NCI-H82 treated with DMSO at 0.1 percent for 48 hours (cell line): ENCODE measurements around the gene IGSF21.
A peak's percentile ranks its signal among the peaks of the same experiment; 100 is the strongest.

Experiments used
- DNase-seq: peaks from one replicate; lab custom pipeline; 2025; ENCODE audit not compliant: unreplicated experiment; lab: John Stamatoyannopoulos, UW

Gene IGSF21

GRCh38 chr1:18107369-18108298 lies at the start of gene IGSF21:
IGSF21 (plus strand) TSS chr1:18107798; CDS start chr1:18108129, 331 bp downstream.
- DNase-seq = peak; percentile 99

- DNase-seq = no peak
Measured at GRCh38 chr1:18058206-18058921, 49.2 kb upstream of the IGSF21 start.

GRCh38 chr1:18058981-18059605 lies 48.5 kb upstream of the IGSF21 start:
- no peak for DNase-seq

DNA sequence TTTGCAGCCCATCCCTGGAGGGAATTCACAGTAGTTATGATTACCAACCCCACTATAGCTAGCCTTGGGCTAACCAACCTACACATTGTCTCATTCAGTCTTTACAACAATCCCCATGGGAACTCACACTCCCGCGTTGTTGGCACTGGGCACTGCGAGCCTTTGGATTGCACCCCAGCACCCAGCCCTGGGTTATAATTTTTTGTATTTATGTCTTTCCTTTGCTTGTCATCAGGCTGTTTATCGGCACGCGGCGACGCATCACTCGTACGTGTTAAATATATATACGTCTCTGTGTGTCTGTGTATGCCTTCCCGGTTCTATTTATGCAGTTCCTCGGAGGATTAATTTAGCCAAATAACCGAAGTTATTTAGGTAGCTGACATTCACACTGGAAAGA lies 47.2 kb upstream of the IGSF21 start:
- DNase-seq = no peak

GRCh38 chr1:18062185-18062584 lies 45.4 kb upstream of the IGSF21 start:
- DNase-seq = no peak

DNA sequence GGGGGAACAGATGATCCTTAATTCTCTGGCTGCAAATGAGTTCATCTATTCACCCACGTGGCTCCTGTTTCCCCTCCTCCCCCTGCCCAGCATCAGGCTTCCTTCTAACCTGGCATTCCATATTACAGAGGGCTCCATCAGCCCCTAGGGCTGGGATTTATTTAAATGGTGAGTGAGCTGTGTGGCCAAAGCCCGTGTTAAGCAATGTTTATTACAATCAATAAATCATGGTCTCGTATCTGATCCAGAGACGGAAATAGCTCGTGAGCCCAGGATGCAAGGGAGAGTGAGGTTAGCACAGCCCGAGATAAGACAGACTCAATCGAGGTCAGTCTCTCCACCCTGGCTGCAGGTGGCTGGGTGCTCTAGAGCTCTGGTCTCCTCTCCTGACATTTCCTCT lies 43.1 kb upstream of the IGSF21 start:
- no peak for DNase-seq

- DNase-seq = no peak
Measured at GRCh38 chr1:18066576-18066975, 41.0 kb upstream of the IGSF21 start.

DNA sequence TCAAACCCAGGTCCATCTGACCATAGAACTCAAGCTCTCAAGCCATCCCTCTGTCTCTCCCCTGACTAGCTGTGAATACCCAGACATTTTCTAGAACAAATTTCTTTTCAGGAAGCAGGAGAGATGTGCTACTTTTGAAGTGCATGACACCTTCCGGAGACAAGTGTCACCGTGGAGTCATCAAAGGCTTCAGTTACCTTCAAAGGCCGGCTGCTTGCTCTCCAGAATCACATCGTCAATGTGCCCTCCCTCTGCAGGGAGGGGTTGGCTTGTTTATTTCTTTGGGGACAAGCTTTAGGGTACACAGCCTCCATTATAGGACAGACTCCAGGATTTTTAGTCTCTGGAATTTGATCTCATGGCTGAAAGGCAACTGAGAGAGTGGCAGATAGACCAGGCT lies 37.7 kb upstream of the IGSF21 start:
- DNase-seq = no peak

DNA sequence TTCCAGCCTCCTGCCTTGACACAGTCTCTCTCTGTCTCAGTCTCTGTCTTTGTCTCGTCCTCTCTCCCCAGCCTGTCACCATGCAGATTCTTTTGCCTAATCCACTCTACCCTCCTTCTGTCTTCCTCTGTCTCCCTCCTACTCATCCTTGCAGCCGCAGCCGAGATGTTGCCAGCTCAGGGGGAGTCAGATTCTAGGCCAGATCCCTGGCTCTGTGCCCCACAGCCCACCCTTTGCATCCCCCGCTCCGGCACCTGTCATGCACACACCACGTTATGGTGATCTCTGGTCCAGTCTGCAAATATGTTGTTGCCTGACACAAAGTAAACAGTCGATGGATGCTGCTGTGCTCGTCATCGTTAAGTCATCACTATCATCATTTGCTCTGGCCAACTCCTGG lies 35.5 kb upstream of the IGSF21 start:
- no peak for DNase-seq

- no peak for DNase-seq
Measured at GRCh38 chr1:18073066-18073642, 34.4 kb upstream of the IGSF21 start.

DNA sequence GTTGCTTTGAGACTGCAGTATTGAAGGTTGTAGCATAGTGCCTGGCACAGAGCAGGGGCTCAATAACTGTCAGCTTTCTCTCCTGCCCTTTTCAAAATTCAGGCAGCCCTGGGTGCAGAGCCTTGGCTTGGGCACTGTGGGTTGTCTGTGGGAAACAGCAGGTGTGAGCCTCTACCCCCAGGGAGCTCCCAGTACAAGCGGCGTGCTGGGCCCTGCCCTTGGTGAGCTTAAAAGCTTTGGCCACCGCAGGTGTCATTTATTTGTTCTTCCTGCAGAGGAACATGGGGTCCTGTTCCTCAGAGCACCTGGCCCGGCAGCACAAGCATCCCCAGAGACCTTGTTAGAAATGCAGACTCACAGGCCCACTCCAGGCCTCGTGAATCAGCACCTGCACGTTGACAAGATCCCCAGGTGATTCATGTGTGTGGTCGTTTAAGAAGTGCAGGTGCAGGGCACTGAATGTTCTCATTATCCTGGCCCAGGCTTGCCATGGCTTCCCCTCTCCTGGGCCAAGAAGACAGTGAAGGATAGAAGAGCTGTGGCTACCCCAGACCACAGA lies 29.9 kb upstream of the IGSF21 start:
- DNase-seq = no peak

DNA sequence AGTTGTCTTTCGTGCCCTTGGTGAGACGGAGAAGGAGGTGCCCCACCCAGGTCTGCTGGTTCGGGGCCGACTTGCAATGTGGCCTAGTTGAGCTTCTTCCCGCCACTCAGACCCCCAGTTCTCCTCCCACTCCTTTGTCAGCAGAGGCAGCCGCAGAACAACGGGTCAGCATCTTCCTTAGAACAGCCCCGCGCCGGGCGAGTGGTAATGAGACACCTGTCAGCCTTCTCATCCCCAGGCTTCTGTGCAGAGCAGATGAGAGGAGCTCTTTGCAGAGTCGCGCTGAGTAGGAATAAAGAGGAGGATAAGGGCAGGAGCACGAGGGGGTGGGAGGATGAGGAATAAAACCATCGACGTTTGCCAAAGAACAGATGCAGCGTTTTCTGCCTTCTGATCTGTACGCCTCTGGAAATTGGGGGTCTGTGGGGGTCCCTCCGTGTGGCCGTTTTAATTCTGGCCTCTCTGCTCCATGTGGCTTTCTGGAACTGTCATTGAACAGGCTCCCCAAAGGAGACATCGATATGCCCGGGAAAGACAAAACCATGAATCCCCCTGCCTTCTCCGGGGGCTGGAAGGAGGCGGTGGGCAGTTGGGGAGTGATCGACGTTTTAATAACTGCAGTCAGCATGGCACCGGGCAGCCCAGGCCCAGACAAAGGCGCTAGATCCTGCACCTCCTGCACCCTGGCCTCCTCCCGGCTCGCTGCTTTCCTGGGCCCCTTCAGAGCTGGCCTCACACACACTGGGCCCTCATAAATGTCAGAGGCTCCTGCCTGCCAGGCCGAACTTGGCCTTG lies 27.5 kb upstream of the IGSF21 start:
- no peak for DNase-seq

- DNase-seq = no peak
Measured at GRCh38 chr1:18085387-18086074, 22.1 kb upstream of the IGSF21 start.

GRCh38 chr1:18088077-18088594 lies 19.5 kb upstream of the IGSF21 start:
- no peak for DNase-seq

- DNase-seq = no peak
Measured at GRCh38 chr1:18089488-18089887, 18.1 kb upstream of the IGSF21 start.

- peak; percentile 81 for DNase-seq
Measured at GRCh38 chr1:18090636-18091035, 17.0 kb upstream of the IGSF21 start.

DNA sequence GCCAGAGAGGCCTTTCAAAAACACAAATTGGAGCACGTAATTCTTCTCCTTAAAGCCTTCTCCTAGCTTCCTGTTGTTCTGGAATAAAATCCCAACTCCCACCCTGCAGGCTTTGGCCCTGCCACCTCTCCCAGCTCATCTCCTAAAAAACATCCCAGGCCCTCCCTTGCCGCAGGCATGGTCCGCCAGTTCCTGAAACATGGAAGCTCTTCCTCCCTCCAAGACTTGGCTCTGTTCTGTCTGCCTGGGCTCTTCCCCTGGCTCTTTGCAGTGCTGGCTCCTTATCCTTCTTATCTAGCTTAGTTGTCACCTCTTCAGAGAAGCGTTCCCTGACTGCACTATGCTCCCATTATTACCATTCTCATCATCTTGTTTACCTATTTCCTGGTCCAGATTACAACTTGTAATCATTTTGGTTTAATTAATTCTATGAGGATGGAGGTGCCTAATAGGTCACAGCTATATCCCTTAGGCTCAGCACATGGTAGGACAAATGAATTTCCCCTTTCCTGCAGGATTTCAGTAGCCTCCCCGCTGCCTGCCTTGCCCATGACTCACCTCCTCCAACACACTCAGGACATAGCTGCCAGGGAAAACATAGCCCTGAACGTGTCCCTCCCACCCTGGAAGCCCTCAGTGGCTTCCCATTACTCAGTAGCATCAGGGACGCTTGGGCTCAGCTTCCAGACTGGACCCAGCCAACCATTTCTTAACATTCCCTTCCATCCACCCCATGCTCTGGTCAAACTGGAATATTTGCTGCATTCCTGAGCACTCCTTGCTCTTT lies 15.7 kb upstream of the IGSF21 start:
- peak; percentile 27 for DNase-seq

- no peak for DNase-seq
Measured at GRCh38 chr1:18093193-18093592, 14.4 kb upstream of the IGSF21 start.

DNA sequence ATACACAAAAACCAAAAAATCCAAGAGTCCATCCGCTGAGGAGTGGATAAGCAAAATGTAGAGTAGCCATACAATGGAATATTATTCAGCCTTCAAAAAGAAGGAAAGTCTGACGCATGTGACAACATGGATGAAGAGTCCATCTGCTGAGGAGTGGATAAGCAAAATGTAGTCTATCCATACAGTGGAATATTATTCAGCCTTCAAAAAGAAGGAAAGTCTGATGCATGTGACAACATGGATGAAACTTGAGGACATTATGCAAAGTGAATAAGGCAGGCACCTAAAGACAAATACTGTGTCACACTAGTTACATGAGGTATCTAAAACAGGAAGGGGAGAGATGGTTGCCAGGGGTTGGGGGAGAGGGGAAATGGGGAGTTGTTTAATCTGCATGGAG lies 14.0 kb upstream of the IGSF21 start:
- no peak for DNase-seq
